SU-DHL-6 (cell line): ENCODE results near the gene ST6GALNAC3.

Source experiments
- H2AFZ ChIP-seq: fragments of 200-600 bp; sonication (generic); 2 replicates; pipeline ENCODE4 v1.6.1; 2014; ENCODE audit warnings: low read depth, mild to moderate bottlenecking, moderate library complexity, mixed read lengths, antibody characterized with exemption, low read length; ENCODE audit not compliant: severe bottlenecking
- H3F3A ChIP-seq: fragments of 200-600 bp; shearing (Covaris generic); 2 replicates; pipeline ENCODE4 v1.6.0; 2016; ENCODE audit warnings: antibody characterized with exemption, mild to moderate bottlenecking; ENCODE audit not compliant: insufficient read depth
- H3K27ac ChIP-seq: fragments of 200-600 bp; sonication (generic); 2 replicates; pipeline ENCODE4 v1.5.1; 2016; ENCODE audit warnings: low read depth, mild to moderate bottlenecking, low read length, moderate library complexity, mixed read lengths
- H3K27me3 ChIP-seq: fragments of 200-600 bp; sonication (generic), shearing (Covaris generic); 2 replicates; pipeline ENCODE4 v1.6.0; 2014; ENCODE audit warnings: mild to moderate bottlenecking, low read length
- H3K36me3 ChIP-seq: fragments of 200-600 bp; sonication (generic); 2 replicates; pipeline ENCODE4 v1.6.1; 2014; ENCODE audit warnings: mild to moderate bottlenecking, low read length, mixed read lengths
- H3K4me2 ChIP-seq: fragments of 300-600, 200-600 bp; shearing (Covaris generic), sonication (generic); 2 replicates; pipeline ENCODE4 v1.6.0; 2014; ENCODE audit warnings: low read length, low read depth, mild to moderate bottlenecking; ENCODE audit not compliant: poor library complexity, severe bottlenecking
- H3K4me3 ChIP-seq: fragments of 200-600 bp; sonication (generic); 2 replicates; pipeline ENCODE4 v1.5.1; 2014; ENCODE audit warnings: antibody characterized with exemption, low read length, mild to moderate bottlenecking, mixed read lengths; ENCODE audit not compliant: insufficient read depth, poor library complexity, severe bottlenecking
- H3K79me2 ChIP-seq: fragments of 200-600 bp; sonication (generic); 2 replicates; pipeline ENCODE4 v1.6.1; 2014; ENCODE audit warnings: mild to moderate bottlenecking, low read length, moderate library complexity; ENCODE audit not compliant: insufficient read depth
- H3K9ac ChIP-seq: fragments of 200-600 bp; sonication (generic); 2 replicates; pipeline ENCODE4 v1.7.0; 2014; ENCODE audit warnings: mild to moderate bottlenecking, low read length
- H3K9me2 ChIP-seq: fragments of 200-600 bp; sonication (generic); replicated peaks from 2 replicates; pipeline ENCODE4 v1.6.1; 2014; ENCODE audit warnings: low read length; ENCODE audit not compliant: insufficient read depth
- H3K9me3 ChIP-seq: fragments of 200-600 bp; sonication (generic); 2 replicates; pipeline ENCODE4 v1.6.1; 2014; ENCODE audit warnings: low read length, mixed read lengths; ENCODE audit not compliant: insufficient read depth
- H4K20me1 ChIP-seq: fragments of 200-600 bp; sonication (generic); 2 replicates; pipeline ENCODE4 v1.6.1; 2014; ENCODE audit warnings: low read depth, mild to moderate bottlenecking, antibody characterized with exemption, low read length, moderate library complexity, mixed read lengths
- EZH2phosphoT487 ChIP-seq: fragments of 200-600 bp; sonication (generic), shearing (Covaris generic); conservative IDR thresholded peaks from 2 replicates; pipeline ENCODE4 v1.6.1; 2018; ENCODE audit warnings: mild to moderate bottlenecking, antibody characterized with exemption, low read length, moderate library complexity, mixed read lengths
- TF ChIP-seq, protein P1 (sequence below): fragments of 200-600 bp; sonication (generic); IDR thresholded peaks from one replicate; pipeline ENCODE4 v1.5.1; 2017; ENCODE audit warnings: antibody characterized with exemption, mild to moderate bottlenecking, low read length, moderate library complexity; ENCODE audit not compliant: insufficient read depth, poor library complexity, severe bottlenecking

ST6GALNAC3 gene

DNA sequence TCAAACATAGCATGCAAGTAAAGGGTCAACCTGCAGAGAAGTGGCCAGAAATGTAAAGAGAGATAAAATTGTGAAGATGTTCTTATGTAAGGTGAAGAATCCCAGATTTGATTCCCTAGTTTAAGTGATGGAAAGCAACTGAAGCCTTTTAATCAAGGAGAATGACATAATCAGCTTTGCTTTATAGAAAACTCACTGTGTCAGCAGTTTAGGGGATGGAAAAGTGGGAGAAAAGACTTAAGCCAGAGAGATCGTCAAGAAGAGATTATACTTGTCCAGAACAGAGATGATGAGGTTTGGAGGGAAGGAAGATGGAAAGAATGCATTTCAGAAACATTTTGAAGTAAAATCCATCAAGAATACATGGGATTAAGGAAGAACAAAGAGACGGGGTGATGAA, 517.4 kb downstream of the ST6GALNAC3 start:
- Histone ChIP-seq H3K27ac (no peak overlapping the region), H3K4me3 (no peak overlapping the region), H3K79me2 (no peaks in the 10 kb centered on the region), H3K36me3 (no peaks in the 10 kb centered on the region), H3K27me3 (no peaks in the 10 kb centered on the region), H3K4me2 (no peak overlapping the region), H3K9ac (no peak overlapping the region), H2AFZ (no peak overlapping the region), H4K20me1 (no peaks in the 10 kb centered on the region), H3F3A (no peaks in the 10 kb centered on the region), H3K9me2 (no peaks in the 10 kb centered on the region), H3K9me3 (no peaks in the 10 kb centered on the region)
- no peak for TF ChIP-seq EZH2phosphoT487
- TF ChIP-seq, protein P1, sequence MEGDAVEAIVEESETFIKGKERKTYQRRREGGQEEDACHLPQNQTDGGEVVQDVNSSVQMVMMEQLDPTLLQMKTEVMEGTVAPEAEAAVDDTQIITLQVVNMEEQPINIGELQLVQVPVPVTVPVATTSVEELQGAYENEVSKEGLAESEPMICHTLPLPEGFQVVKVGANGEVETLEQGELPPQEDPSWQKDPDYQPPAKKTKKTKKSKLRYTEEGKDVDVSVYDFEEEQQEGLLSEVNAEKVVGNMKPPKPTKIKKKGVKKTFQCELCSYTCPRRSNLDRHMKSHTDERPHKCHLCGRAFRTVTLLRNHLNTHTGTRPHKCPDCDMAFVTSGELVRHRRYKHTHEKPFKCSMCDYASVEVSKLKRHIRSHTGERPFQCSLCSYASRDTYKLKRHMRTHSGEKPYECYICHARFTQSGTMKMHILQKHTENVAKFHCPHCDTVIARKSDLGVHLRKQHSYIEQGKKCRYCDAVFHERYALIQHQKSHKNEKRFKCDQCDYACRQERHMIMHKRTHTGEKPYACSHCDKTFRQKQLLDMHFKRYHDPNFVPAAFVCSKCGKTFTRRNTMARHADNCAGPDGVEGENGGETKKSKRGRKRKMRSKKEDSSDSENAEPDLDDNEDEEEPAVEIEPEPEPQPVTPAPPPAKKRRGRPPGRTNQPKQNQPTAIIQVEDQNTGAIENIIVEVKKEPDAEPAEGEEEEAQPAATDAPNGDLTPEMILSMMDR: no peak

DNA sequence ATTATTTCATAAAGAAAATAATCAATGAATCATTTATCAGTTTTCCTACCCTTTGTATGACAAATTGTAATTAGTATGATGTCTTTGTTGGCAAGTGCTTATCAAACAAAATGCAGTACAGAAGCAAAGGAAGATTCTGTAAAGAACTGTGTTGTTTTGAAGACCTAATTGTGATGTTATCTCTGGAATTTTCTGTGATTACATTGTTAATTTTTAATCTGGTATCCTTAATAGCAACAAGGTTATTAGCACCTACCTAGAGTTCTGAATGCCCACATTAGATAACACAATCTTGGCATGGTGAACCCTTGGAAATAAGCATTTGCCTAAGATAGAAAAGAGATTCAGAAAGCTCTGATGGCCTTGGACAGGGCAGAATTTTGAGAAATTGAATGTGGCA, 518.6 kb downstream of the ST6GALNAC3 start:
- Histone ChIP-seq H3K9me2 (no peaks in the 10 kb centered on the region), H3K36me3 (no peaks in the 10 kb centered on the region), H2AFZ (no peak overlapping the region), H3K4me2 (no peak overlapping the region), H3K27ac (no peak overlapping the region), H3K4me3 (no peak overlapping the region), H3K79me2 (no peaks in the 10 kb centered on the region), H3F3A (no peaks in the 10 kb centered on the region), H4K20me1 (no peaks in the 10 kb centered on the region), H3K9me3 (no peaks in the 10 kb centered on the region), H3K9ac (no peak overlapping the region), H3K27me3 (no peaks in the 10 kb centered on the region)
- TF ChIP-seq, protein P1: no peak
- no peak for TF ChIP-seq EZH2phosphoT487

DNA sequence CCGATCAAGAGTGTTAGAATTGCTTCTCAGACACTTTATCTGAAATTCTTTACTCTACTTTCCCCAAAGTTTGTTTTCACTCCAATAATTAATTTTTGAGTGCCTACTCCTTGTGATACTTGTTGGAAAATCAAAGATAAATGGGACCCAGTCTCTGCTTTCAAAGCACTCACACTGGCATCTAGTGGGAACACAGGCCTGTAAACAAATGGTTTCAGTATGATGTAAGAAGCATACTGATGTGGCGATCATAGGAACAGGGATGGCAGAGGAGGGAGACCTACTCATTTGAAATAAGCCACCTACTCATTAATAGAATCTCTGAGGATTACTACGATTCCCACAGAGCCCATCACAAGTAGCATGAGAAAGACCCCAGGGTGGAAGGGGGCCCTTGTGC, 519.1 kb downstream of the ST6GALNAC3 start:
- Histone ChIP-seq H3K27ac (no peak overlapping the region), H3K79me2 (no peaks in the 10 kb centered on the region), H2AFZ (no peak overlapping the region)

More for the DNA sequence above, 519.1 kb downstream of the ST6GALNAC3 start:
- H3K4me2 ChIP-seq: no peak overlapping the region
- no peaks in the 10 kb centered on the region for H3K27me3 ChIP-seq
- no peaks in the 10 kb centered on the region for H3K36me3 ChIP-seq
- no peaks in the 10 kb centered on the region for H3K9me3 ChIP-seq
- H3K9ac ChIP-seq: no peak overlapping the region
- no peaks in the 10 kb centered on the region for H3K9me2 ChIP-seq
- no peaks in the 10 kb centered on the region for H4K20me1 ChIP-seq
- H3K4me3 ChIP-seq: no peak overlapping the region
- no peaks in the 10 kb centered on the region for H3F3A ChIP-seq
- TF ChIP-seq, protein P1: no peak
- TF ChIP-seq EZH2phosphoT487: no peak
